ENCODE measurements around the gene CLEC16A.
A peak's percentile ranks its signal among the peaks of the same experiment; 100 is the strongest.

The CLEC16A gene

GRCh38 chr16:11117576-11118211 lies 173.3 kb downstream of the CLEC16A start:
- FAIRE-seq = no peak
- DNase-seq (ENCODE audit: low spot score) = no peak

- DNase-seq (ENCODE audit: low spot score) = no peak
- no peak for FAIRE-seq
Measured at GRCh38 chr16:11118479-11118878, 174.1 kb downstream of the CLEC16A start.

- DNase-seq (ENCODE audit: low spot score) (no peak), FAIRE-seq (no peak)
Measured at GRCh38 chr16:11121083-11121608, 176.8 kb downstream of the CLEC16A start.

- DNase-seq (ENCODE audit: low spot score) (no peak), FAIRE-seq (no peak)
Measured at GRCh38 chr16:11121914-11122692, 177.7 kb downstream of the CLEC16A start.

GRCh38 chr16:11123666-11124065 lies 179.3 kb downstream of the CLEC16A start:
- FAIRE-seq (no peak), DNase-seq (ENCODE audit: low spot score) (no peak)

GRCh38 chr16:11125936-11126335 lies 181.6 kb downstream of the CLEC16A start:
- DNase-seq (ENCODE audit: low spot score) (no peak), FAIRE-seq (no peak)

- FAIRE-seq (no peak), DNase-seq (ENCODE audit: low spot score) (no peak)
Measured at GRCh38 chr16:11126399-11127054, 182.2 kb downstream of the CLEC16A start.

GRCh38 chr16:11127610-11128195 lies 183.3 kb downstream of the CLEC16A start:
- FAIRE-seq (no peak), DNase-seq (ENCODE audit: low spot score) (no peak)

GRCh38 chr16:11128211-11129141 lies 184.1 kb downstream of the CLEC16A start:
- DNase-seq (ENCODE audit: low spot score) = no peak
- no peak for FAIRE-seq

GRCh38 chr16:11129378-11129781 lies 185.0 kb downstream of the CLEC16A start:
- no peak for DNase-seq (ENCODE audit: low spot score)
- no peak for FAIRE-seq

GRCh38 chr16:11130978-11131665 lies 186.8 kb downstream of the CLEC16A start:
- FAIRE-seq (no peak), DNase-seq (ENCODE audit: low spot score) (no peak)

- FAIRE-seq (no peak), DNase-seq (ENCODE audit: low spot score) (no peak)
Measured at GRCh38 chr16:11131706-11132105, 187.3 kb downstream of the CLEC16A start.

- FAIRE-seq (no peak), DNase-seq (ENCODE audit: low spot score) (peak; percentile 95)
Measured at GRCh38 chr16:11133344-11133943, 189.1 kb downstream of the CLEC16A start.

GRCh38 chr16:11134722-11135463 lies 190.5 kb downstream of the CLEC16A start:
- FAIRE-seq = no peak
- no peak for DNase-seq (ENCODE audit: low spot score)

GRCh38 chr16:11135464-11135973 lies 191.2 kb downstream of the CLEC16A start:
- DNase-seq (ENCODE audit: low spot score) = no peak
- FAIRE-seq = no peak

- peak; percentile 25 for DNase-seq (ENCODE audit: low spot score)
- FAIRE-seq = no peak
Measured at GRCh38 chr16:11136600-11136999, 192.2 kb downstream of the CLEC16A start.

GRCh38 chr16:11138022-11138768 lies 193.8 kb downstream of the CLEC16A start:
- FAIRE-seq = no peak

GRCh38 chr16:11138769-11139325 lies 194.5 kb downstream of the CLEC16A start:
- FAIRE-seq (no peak), DNase-seq (ENCODE audit: low spot score) (no peak)

More at GRCh38 chr16:11138022-11138768, 193.8 kb downstream of the CLEC16A start:
- DNase-seq (ENCODE audit: low spot score) = no peak
